Mesendoderm (in vitro differentiated cells): ENCODE measurements around the gene TIMP3.

Experiments used
- DNase-seq: peaks from one replicate; pipeline ENCODE4 v3.0.0; 2013
- H2AK5ac ChIP-seq: 2 replicates; pipeline ENCODE4 v1.6.1; 2013; ENCODE audit warnings: low read length, inconsistent platforms
- H2BK120ac ChIP-seq: 2 replicates; pipeline ENCODE4 v1.6.1; 2013; ENCODE audit warnings: low read depth, mild to moderate bottlenecking, low read length, moderate library complexity, mixed read lengths
- H2BK15ac ChIP-seq: replicated peaks from 2 replicates; pipeline ENCODE4 v1.6.1; 2013; ENCODE audit warnings: low read depth, mild to moderate bottlenecking, moderate library complexity
- H2BK5ac ChIP-seq: 2 replicates; pipeline ENCODE4 v1.6.1; 2013; ENCODE audit warnings: low read length, inconsistent platforms
- H3K18ac ChIP-seq: 2 replicates; pipeline ENCODE4 v1.6.1; 2013; ENCODE audit warnings: mild to moderate bottlenecking, low read length, mixed read lengths
- H3K23ac ChIP-seq: one replicate; pipeline ENCODE4 v1.6.1; 2013; ENCODE audit warnings: low read length
- H3K27ac ChIP-seq: 2 replicates; pipeline ENCODE4 v1.5.1; 2013; ENCODE audit warnings: low read depth, mild to moderate bottlenecking, inconsistent platforms, low read length, moderate library complexity
- H3K27me3 ChIP-seq: 2 replicates; pipeline ENCODE4 v1.6.1; 2013; ENCODE audit warnings: low read length, control low read depth, mild to moderate bottlenecking, inconsistent platforms; ENCODE audit not compliant: insufficient read depth, poor library complexity
- H3K36me3 ChIP-seq: 2 replicates; pipeline ENCODE4 v1.6.1; 2013; ENCODE audit warnings: low read length, inconsistent platforms; ENCODE audit not compliant: control insufficient read depth, insufficient read depth
- H3K4ac ChIP-seq: one replicate; pipeline ENCODE4 v1.6.1; 2013; ENCODE audit warnings: low read depth, mild to moderate bottlenecking, low read length, moderate library complexity
- H3K4me1 ChIP-seq: 2 replicates; pipeline ENCODE4 v1.6.1; 2013; ENCODE audit warnings: low read depth, low read length, inconsistent platforms; ENCODE audit not compliant: control insufficient read depth
- H3K4me2 ChIP-seq: 2 replicates; pipeline ENCODE4 v1.6.1; 2013; ENCODE audit warnings: low read length
- H3K4me3 ChIP-seq: 2 replicates; pipeline ENCODE4 v1.5.1; 2013; ENCODE audit warnings: mild to moderate bottlenecking, low read length
- H3K56ac ChIP-seq: one replicate; pipeline ENCODE4 v1.6.1; 2013; ENCODE audit warnings: low read length
- H3K79me1 ChIP-seq: 2 replicates; pipeline ENCODE4 v1.6.1; 2013; ENCODE audit warnings: low read length, inconsistent platforms
- H3K79me2 ChIP-seq: 2 replicates; pipeline ENCODE4 v1.6.1; 2013; ENCODE audit warnings: mild to moderate bottlenecking, low read length; ENCODE audit not compliant: control insufficient read depth, insufficient read depth
- H3K9ac ChIP-seq: 2 replicates; pipeline ENCODE4 v1.6.1; 2013; ENCODE audit warnings: low read length, inconsistent platforms
- H4K5ac ChIP-seq: one replicate; pipeline ENCODE4 v1.6.1; 2013; ENCODE audit warnings: low read length
- H4K8ac ChIP-seq: one replicate; pipeline ENCODE4 v1.6.1; 2013; ENCODE audit warnings: low read depth, mild to moderate bottlenecking, control low read depth, low read length, moderate library complexity
- WGBS: extraction: QIAGEN DNeasy Blood & Tissue Kit; methylation state at CpG from one replicate; pipeline ENCODE4 v1.1.7; 2013; ENCODE audit warnings: low lambda C conversion rate, missing lambda C conversion rate; ENCODE audit not compliant: insufficient coverage; ENCODE audit errors: extremely low coverage; 5-methylcytosine and 5-hydroxymethylcytosine counted together

TIMP3 gene

DNA sequence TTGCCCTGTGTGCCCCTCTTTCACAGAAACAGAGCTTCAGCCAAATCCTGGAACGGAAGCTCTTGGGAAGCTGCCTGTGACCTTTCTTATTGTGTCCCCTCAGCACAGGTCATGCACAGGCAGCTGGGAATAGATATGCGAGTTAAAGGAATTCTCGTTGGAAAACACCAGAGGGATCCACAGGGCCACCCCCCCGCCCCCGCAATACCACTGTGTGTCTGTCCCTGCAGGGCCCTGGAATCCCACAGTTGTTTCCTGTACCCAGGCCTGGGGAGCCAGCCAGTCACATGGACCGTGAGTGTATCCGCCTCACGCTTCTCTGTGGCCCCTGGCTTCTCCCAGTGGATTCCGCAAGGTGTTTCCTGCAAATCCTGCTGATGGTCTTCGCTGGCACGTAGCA, 29.0 kb downstream of the TIMP3 start:
- no CpG with 5 or more reads among the region's 11 CpGs for WGBS
- Histone ChIP-seq H3K79me1 (no peaks in the 10 kb centered on the region), H3K79me2 (no peaks in the 10 kb centered on the region), H3K4me1 (peaks cover 2% of the 10 kb centered on the region), H3K18ac (peak overlapping the region; percentile 13), H3K23ac (no peak overlapping the region), H2BK120ac (no peak overlapping the region), H4K5ac (no peak overlapping the region), H3K4me2 (no peak overlapping the region), H3K4me3 (no peak overlapping the region), H3K27me3 (no peaks in the 10 kb centered on the region), H3K9ac (no peak overlapping the region), H3K27ac (no peak overlapping the region), H3K36me3 (no peaks in the 10 kb centered on the region), H2BK5ac (no peak overlapping the region), H2BK15ac (no peak overlapping the region), H2AK5ac (no peak overlapping the region), H4K8ac (no peak overlapping the region), H3K56ac (no peak overlapping the region), H3K4ac (no peak overlapping the region)
- DNase-seq: peak; percentile 45

- Histone ChIP-seq H3K56ac (no peak overlapping the region), H3K9ac (no peak overlapping the region)
Observed at GRCh38 chr22:32830957-32831356, 29.5 kb downstream of the TIMP3 start.

DNA sequence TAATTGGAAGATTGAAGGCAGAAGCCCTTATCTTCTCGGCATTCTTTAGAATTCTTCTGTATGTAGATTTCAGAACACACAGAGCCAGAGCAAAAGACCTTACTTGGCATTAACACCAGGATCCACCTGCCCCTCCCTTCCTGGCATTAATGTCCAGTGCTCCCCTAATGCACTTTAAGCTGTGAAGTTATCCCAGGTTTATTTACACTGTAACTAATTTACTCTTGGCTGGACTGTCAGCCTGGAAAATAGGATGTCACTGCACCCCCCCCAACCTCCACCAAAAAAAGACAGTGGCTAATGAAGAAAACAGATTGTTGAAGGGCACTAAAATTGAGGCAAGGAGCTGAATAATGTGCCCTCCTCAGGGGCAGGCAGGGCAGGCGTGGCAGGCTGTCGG, 30.1 kb downstream of the TIMP3 start:
- no peak for DNase-seq
- Histone ChIP-seq H2AK5ac (no peak overlapping the region), H3K23ac (no peak overlapping the region), H3K56ac (no peak overlapping the region), H2BK120ac (no peak overlapping the region), H3K18ac (no peak overlapping the region), H3K4me2 (no peak overlapping the region), H3K36me3 (no peaks in the 10 kb centered on the region), H2BK15ac (no peak overlapping the region), H3K4ac (no peak overlapping the region), H2BK5ac (no peak overlapping the region), H4K8ac (no peak overlapping the region), H3K9ac (no peak overlapping the region), H3K79me1 (no peaks in the 10 kb centered on the region), H3K27me3 (no peaks in the 10 kb centered on the region), H3K79me2 (no peaks in the 10 kb centered on the region), H3K4me3 (no peak overlapping the region), H4K5ac (no peak overlapping the region), H3K4me1 (peaks cover 2% of the 10 kb centered on the region), H3K27ac (no peak overlapping the region)
- no CpG with 5 or more reads among the region's 3 CpGs for WGBS

More at GRCh38 chr22:32830957-32831356, 29.5 kb downstream of the TIMP3 start:
- no peak overlapping the region for H3K4me3 ChIP-seq
- H2BK120ac ChIP-seq: no peak overlapping the region
- H3K4ac ChIP-seq: no peak overlapping the region
- H2BK15ac ChIP-seq: no peak overlapping the region
- H2AK5ac ChIP-seq: no peak overlapping the region
- H2BK5ac ChIP-seq: no peak overlapping the region
- WGBS: no CpG with 5 or more reads among the region's 2 CpGs
- H3K27me3 ChIP-seq: no peaks in the 10 kb centered on the region
- peak; percentile 25 for DNase-seq
- no peak overlapping the region for H3K23ac ChIP-seq
- H4K8ac ChIP-seq: no peak overlapping the region
- H3K36me3 ChIP-seq: no peaks in the 10 kb centered on the region
- H3K4me2 ChIP-seq: no peak overlapping the region
- no peak overlapping the region for H3K27ac ChIP-seq
- no peaks in the 10 kb centered on the region for H3K79me1 ChIP-seq
- no peaks in the 10 kb centered on the region for H3K79me2 ChIP-seq
- H3K4me1 ChIP-seq: peaks cover 2% of the 10 kb centered on the region
- peak overlapping the region; percentile 13 for H3K18ac ChIP-seq
- no peak overlapping the region for H4K5ac ChIP-seq

DNA sequence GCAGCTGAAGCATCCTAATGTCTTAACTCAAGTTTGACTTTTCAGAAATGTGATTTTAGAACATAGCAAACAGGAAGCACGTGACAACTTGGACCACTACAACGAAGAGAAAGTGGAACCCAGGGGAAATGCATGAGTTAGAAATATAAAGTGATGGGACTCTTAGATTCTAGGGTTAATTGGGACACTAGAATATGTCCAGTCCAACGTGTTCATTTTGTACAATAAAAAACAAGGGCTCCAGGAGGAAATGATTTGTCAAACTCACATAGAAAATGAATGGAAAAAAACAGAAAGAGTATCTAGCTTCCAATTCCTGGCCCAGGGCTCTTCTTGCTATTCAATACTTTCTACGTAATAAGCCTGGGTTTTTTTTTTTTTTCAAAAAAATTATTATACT, 30.7 kb downstream of the TIMP3 start:
- no peak overlapping the region for H2AK5ac ChIP-seq
- no peak overlapping the region for H2BK5ac ChIP-seq
- H4K8ac ChIP-seq: no peak overlapping the region
- H3K4ac ChIP-seq: no peak overlapping the region
- no CpG with 5 or more reads among the region's 4 CpGs for WGBS
- H3K18ac ChIP-seq: no peak overlapping the region
- no peak overlapping the region for H4K5ac ChIP-seq
- H3K79me2 ChIP-seq: no peaks in the 10 kb centered on the region
- H3K56ac ChIP-seq: no peak overlapping the region
- H2BK120ac ChIP-seq: no peak overlapping the region
- H3K27me3 ChIP-seq: no peaks in the 10 kb centered on the region
- H3K79me1 ChIP-seq: no peaks in the 10 kb centered on the region
- H3K36me3 ChIP-seq: no peaks in the 10 kb centered on the region
- no peak overlapping the region for H3K23ac ChIP-seq
- peaks cover 2% of the 10 kb centered on the region for H3K4me1 ChIP-seq
- no peak overlapping the region for H2BK15ac ChIP-seq
- H3K4me3 ChIP-seq: no peak overlapping the region
- no peak overlapping the region for H3K27ac ChIP-seq
- no peak for DNase-seq
- H3K4me2 ChIP-seq: no peak overlapping the region
- H3K9ac ChIP-seq: no peak overlapping the region

GRCh38 chr22:32836280-32837123, 35.0 kb downstream of the TIMP3 start:
- H3K4me3 ChIP-seq: no peak overlapping the region
- H3K4me1 ChIP-seq: no peaks in the 10 kb centered on the region
- H3K79me2 ChIP-seq: no peaks in the 10 kb centered on the region
- H3K23ac ChIP-seq: no peak overlapping the region
- peak; percentile 36 for DNase-seq
- no CpG with 5 or more reads among the region's 7 CpGs for WGBS
- H3K36me3 ChIP-seq: no peaks in the 10 kb centered on the region
- no peak overlapping the region for H2AK5ac ChIP-seq
- no peak overlapping the region for H3K9ac ChIP-seq
- H2BK15ac ChIP-seq: no peak overlapping the region
- no peak overlapping the region for H3K27ac ChIP-seq
- H4K5ac ChIP-seq: no peak overlapping the region
- H3K79me1 ChIP-seq: no peaks in the 10 kb centered on the region
- H4K8ac ChIP-seq: no peak overlapping the region
- H3K56ac ChIP-seq: no peak overlapping the region
- no peak overlapping the region for H3K4ac ChIP-seq
- no peak overlapping the region for H2BK120ac ChIP-seq
- H3K4me2 ChIP-seq: no peak overlapping the region
- no peaks in the 10 kb centered on the region for H3K27me3 ChIP-seq
- H3K18ac ChIP-seq: no peak overlapping the region
- no peak overlapping the region for H2BK5ac ChIP-seq

DNA sequence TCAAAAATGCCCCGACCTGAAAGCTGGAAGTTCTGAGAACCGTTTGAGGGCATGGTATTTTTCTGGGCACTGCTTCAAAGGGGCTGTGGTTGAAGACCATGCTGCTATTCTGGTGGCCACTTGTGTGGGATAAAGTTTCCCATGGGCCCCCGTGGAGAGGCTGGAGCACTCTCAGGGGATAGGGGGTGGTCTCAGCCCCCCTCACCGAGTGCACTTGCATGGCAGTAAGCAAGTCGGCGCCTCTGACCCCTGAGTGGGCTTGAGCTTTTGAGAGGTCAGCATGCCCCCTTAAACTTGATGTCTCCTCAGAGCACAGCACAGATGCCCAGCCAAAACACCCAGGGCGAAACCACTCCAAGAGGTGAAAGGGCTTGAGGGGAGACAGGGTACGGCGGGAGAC, 35.6 kb downstream of the TIMP3 start:
- Histone ChIP-seq H3K4me3 (no peak overlapping the region), H3K4ac (no peak overlapping the region), H2BK120ac (no peak overlapping the region), H3K36me3 (no peaks in the 10 kb centered on the region), H2BK5ac (no peak overlapping the region), H2BK15ac (no peak overlapping the region), H3K4me1 (no peaks in the 10 kb centered on the region), H3K27me3 (no peaks in the 10 kb centered on the region), H3K23ac (no peak overlapping the region), H3K79me1 (no peaks in the 10 kb centered on the region), H3K4me2 (no peak overlapping the region), H3K27ac (no peak overlapping the region), H3K56ac (no peak overlapping the region), H3K9ac (no peak overlapping the region), H3K18ac (no peak overlapping the region), H2AK5ac (no peak overlapping the region), H4K8ac (no peak overlapping the region), H4K5ac (no peak overlapping the region), H3K79me2 (no peaks in the 10 kb centered on the region)
- no peak for DNase-seq
- no CpG with 5 or more reads among the region's 9 CpGs for WGBS
